Measurements from ENCODE around the gene EMX1.

EMX1 gene

DNA sequence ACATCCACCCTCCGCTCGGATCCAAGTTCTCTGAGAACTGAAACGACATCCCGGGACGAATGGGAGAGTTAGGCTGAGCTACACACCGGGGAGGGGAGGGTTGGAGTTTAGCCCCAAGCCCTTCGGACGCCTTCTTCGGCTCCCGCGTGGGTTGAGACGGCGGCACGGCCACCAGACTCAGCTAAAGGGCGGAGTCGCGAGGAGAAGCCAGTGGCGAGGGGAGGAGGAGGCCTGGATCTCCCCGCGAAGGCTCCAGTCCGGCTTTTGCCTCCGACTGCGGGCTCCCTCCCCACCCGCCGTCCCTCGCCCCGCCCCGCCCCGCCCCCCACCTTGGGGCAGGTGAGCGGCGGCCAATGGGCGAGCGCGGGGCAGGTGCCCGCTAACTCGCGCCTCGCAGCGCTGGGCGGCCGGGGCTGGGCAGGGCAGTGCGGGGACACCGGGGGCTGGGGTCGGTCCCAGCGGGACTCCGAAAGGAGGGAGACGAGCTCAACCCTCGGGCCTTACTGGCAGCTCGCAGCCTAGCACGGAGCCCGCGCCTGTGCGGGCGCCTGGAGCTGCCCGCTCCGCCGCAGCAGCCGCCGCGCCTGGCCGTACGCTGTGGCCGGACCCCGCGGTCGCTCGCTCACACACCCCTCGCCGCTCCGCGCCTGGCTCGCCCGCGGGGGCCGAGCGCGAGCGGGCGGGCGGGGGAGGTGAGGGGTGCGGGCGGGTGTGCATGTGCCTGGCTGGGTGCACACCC lies at the start of gene EMX1:
TSS of gene EMX1 (plus strand) at position 382 of the 739 bp plus-strand sequence. CDS start at position 716, 334 bp downstream.
- in situ Hi-C loops (cut with HindIII; ENCODE audit: low sequenced_read_pairs) = no loop called here
- no peak for DNase-seq (ENCODE audit: low read depth, low spot score)
- H3K4me3 ChIP-seq (ENCODE audit: low read depth, low read length) = no peak within 1 kb of the TSS
- TF ChIP-seq, protein P1, sequence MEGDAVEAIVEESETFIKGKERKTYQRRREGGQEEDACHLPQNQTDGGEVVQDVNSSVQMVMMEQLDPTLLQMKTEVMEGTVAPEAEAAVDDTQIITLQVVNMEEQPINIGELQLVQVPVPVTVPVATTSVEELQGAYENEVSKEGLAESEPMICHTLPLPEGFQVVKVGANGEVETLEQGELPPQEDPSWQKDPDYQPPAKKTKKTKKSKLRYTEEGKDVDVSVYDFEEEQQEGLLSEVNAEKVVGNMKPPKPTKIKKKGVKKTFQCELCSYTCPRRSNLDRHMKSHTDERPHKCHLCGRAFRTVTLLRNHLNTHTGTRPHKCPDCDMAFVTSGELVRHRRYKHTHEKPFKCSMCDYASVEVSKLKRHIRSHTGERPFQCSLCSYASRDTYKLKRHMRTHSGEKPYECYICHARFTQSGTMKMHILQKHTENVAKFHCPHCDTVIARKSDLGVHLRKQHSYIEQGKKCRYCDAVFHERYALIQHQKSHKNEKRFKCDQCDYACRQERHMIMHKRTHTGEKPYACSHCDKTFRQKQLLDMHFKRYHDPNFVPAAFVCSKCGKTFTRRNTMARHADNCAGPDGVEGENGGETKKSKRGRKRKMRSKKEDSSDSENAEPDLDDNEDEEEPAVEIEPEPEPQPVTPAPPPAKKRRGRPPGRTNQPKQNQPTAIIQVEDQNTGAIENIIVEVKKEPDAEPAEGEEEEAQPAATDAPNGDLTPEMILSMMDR (IDR thresholded peaks at IDR 0.05; ENCODE audit: low read depth, low read length) = no peak

DNA sequence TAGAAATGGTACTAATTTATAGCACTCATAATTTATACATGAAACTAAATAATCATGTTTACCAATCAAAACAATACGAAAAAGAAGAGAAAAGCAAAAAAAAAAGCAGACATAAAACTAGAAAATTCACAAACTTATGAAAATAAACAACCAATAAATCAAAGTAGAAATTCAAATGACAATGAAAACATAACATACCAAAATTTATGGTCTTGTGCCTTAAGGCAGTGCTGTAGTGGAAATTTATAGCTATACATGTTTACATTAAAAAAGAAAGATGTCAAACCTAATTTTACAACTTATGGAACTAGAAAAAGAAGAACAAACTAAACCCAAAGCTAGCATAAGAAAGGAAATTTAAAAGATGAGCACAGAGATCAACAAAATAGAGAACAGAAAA lies 46.3 kb upstream of the EMX1 start:
- in situ Hi-C loops (cut with HindIII; ENCODE audit: low sequenced_read_pairs) = no loop called here
- TF ChIP-seq, protein P1 (IDR thresholded peaks at IDR 0.05; ENCODE audit: low read depth, low read length) = no peak
- no peak for DNase-seq (ENCODE audit: low read depth, low spot score)
- no peak overlapping the region for H3K4me3 ChIP-seq (ENCODE audit: low read depth, low read length)

DNA sequence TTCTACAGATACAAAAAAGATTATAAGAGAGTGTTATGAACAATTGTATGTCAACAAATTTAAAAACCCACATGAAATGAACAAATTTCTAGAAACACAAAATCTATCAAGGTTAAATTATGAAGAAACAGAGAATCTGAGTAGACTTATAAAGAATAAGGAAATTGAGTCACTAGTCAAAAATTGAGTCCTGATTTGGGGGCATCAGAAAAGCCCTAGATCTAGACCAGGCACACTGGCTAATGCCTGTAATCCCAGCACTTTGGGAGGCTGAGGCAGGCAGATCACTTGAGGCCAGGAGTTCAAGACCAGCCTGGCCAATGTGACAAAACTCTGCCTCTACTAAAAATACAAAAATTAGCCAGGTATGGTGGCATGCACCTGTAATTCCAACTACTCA lies 45.4 kb upstream of the EMX1 start:
- H3K4me3 ChIP-seq (ENCODE audit: low read depth, low read length) = no peak overlapping the region
- TF ChIP-seq, protein P1 (IDR thresholded peaks at IDR 0.05; ENCODE audit: low read depth, low read length) = no peak
- DNase-seq (ENCODE audit: low read depth, low spot score) = no peak
- in situ Hi-C loops (cut with HindIII; ENCODE audit: low sequenced_read_pairs) = no loop called here

DNA sequence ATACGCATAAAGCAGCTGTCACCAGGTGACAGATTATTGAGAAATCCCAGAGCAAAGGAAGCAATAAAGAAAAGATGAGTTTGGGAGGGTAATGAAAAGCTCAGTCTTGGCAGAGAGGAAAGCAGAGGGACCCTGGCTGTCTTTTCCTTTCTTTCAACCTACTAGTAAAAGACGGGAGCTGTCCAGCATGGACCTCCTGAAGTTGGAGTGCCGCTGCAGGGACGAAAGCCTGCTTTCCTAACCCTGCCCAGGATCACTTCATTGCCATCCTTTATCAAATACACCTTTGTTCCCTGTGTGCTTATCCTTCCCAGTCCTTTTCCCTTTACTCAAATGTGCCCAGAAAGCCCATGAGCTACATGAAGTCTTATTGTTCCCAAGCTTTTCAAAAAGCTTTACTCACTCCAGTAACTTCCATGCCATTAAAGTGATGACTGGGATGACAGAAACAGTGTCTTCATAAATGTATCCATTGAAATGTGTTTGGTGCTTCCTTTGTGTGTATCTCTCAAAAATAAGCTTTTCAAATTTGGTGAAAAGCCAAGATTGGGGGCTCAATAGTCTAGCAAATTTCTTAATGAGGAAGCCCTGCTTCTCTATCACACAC lies 33.9 kb upstream of the EMX1 start:
- DNase-seq (ENCODE audit: low read depth, low spot score) = peak; percentile 49
- in situ Hi-C loops (cut with HindIII; ENCODE audit: low sequenced_read_pairs) = no loop called here

DNA sequence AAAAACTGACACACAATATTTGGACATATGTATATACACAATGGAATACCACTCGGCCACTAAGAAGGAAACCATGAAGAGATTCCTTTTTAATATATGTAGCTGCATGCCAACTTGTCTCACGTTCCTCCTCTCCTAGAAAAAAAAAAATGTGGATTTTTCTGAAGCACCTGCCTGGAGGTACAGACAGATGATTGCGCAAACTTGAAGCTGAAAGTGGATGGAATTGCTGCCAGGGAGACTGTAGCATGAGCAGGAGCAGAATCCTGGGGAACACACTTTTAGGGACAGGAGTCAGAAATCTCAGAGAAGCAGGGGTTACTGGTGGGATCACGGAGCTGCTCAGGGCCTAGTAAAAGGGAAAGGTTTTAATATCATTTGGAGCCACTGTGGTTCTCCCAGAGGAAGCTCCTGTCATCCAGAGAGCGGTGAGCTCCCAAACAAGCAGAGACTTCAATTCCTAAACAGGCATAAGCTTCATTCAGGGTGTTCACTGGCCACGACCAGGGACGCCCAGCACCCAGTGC lies 30.8 kb upstream of the EMX1 start:
- in situ Hi-C loops (cut with HindIII; ENCODE audit: low sequenced_read_pairs) = no loop called here
- no peak for DNase-seq (ENCODE audit: low read depth, low spot score)
- TF ChIP-seq, protein P1 (IDR thresholded peaks at IDR 0.05; ENCODE audit: low read depth, low read length) = no peak
- peak overlapping the region; percentile 55 for H3K4me3 ChIP-seq (ENCODE audit: low read depth, low read length)

More for the DNA sequence above, 33.9 kb upstream of the EMX1 start:
- H3K4me3 ChIP-seq (ENCODE audit: low read depth, low read length) = no peak overlapping the region
- TF ChIP-seq, protein P1 (IDR thresholded peaks at IDR 0.05; ENCODE audit: low read depth, low read length) = no peak

DNA sequence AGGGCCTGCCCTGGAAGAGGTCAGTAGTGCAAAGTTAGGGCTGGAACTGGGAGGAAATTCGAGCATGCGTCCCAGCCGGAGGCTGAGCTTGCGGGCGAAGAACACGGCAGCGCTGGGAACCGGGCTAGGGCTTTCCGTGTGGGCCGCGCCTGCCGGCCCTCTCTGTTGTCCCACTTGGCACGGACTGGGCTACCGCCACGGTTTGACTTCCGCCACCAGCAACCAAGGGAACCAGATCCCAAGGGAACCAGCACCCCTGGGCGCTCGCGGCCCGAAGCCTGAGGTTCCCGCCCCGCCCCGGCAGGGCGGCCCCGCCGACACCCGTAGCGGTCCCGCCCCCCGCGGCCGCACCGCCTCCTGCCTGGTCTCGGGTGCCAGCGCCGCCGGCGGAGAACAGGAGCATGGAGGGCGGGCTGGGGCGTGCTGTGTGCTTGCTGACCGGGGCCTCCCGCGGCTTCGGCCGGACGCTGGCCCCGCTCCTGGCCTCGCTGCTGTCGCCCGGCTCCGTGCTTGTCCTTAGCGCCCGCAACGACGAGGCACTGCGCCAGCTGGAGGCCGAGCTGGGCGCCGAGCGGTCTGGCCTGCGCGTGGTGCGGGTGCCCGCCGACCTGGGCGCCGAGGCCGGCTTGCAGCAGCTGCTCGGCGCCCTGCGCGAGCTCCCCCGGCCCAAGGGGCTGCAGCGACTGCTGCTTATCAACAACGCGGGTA lies 30.1 kb upstream of the EMX1 start, which contains the start of gene SPR:
TSS of gene SPR (plus strand) at position 377 of the 708 bp plus-strand sequence. CDS start at position 402, 25 bp downstream.
- peak within 1 kb of the TSS; percentile 55 for H3K4me3 ChIP-seq (ENCODE audit: low read depth, low read length)
- TF ChIP-seq, protein P1 (IDR thresholded peaks at IDR 0.05; ENCODE audit: low read depth, low read length) = no peak
- DNase-seq (ENCODE audit: low read depth, low spot score) = peak; percentile 41
- in situ Hi-C loops (cut with HindIII; ENCODE audit: low sequenced_read_pairs) = no loop called here

Measured in astrocyte of the spinal cord (primary cell).